ENCODE results near the gene GCK. TPM values are rescaled to one million over a fixed set of nuclear protein-coding genes. Genes with fewer than 3 reads are reported as not detected.

Gene GCK
- total RNA-seq, 1 donor from 2014 or later = 2.7 TPM

DNA sequence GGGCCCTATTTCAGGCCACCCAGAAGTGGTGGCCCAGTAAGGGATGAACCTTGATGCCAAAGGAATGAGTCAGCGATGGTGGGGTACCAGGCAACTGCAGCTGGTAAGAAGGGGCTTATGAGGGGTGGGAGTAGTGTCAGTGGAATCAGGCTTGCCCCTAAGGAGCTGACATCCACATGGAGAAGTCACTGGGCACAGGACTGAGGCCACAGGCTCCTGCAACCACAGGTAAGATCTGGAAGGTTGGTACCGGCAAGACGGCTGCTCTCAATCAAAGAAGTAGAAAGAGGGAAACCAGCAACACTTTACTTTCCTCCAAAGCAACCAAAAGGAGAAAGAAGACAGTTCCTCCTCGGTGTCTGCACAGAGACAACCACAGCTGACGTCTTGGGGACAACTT lies 2.5 kb downstream of the GCK start:
- H3K4me3 ChIP-seq = no peak overlapping the region
- intact Hi-C loops (cut with DNase I) = no loop called here
- H3K27me3 ChIP-seq = no peaks in the 10 kb centered on the region
- no peak for TF ChIP-seq CTCF (IDR thresholded peaks at IDR 0.05)
- H3K4me1 ChIP-seq = no peaks in the 10 kb centered on the region
- DNase-seq (ENCODE audit: low spot score in 2 of 2) = peak in 1 of 2 donors; percentile 53
- H3K27ac ChIP-seq = no peak overlapping the region
- peaks cover 0 to 7% of the 10 kb centered on the region in 2 donors for H3K9me3 ChIP-seq
- H3K36me3 ChIP-seq = no peaks in the 10 kb centered on the region

GRCh38 chr7:44185729-44186128 lies 3.5 kb downstream of the GCK start:
- Histone ChIP-seq H3K27me3 (no peaks in the 10 kb centered on the region), H3K36me3 (no peaks in the 10 kb centered on the region), H3K4me3 (no peak overlapping the region), H3K27ac (no peak overlapping the region), H3K9me3 (peaks cover 0 to 7% of the 10 kb centered on the region in 2 donors), H3K4me1 (no peaks in the 10 kb centered on the region)
- TF ChIP-seq CTCF (IDR thresholded peaks at IDR 0.05) = no peak
- peak in 1 of 2 donors; percentile 35 for DNase-seq (ENCODE audit: low spot score in 2 of 2)
- intact Hi-C loops (cut with DNase I) = no loop called here

DNA sequence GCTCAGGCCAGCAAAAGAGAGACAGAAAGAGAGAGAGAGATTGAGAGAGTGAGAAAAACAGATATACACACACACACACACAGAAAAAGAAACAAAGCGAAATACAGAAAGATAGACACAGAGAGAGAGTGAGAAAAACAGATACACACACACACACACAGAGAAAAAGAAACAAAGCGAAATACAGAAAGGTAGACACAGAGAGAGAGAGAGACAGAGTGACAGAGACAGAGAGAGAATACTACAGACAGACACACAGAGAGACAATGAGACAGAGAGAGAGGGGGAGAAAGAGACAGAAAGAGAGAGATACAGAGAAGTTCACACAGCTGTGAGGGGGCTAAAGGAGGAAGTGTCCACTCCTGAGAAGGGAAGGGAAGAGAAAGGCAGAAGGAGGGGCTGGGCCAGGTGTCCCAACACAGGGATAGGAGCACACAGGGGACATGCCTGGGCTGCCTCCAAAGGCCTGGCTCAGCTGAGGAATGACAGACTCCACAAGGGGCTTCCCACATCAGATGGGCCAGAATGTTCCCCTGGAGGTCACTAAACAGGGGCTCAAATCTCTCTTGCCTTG lies 4.3 kb downstream of the GCK start:
- Histone ChIP-seq H3K4me3 (no peak overlapping the region), H3K9me3 (peaks cover 0 to 7% of the 10 kb centered on the region in 2 donors), H3K27ac (no peak overlapping the region), H3K27me3 (no peaks in the 10 kb centered on the region), H3K4me1 (no peaks in the 10 kb centered on the region), H3K36me3 (no peaks in the 10 kb centered on the region)
- no peak for DNase-seq (ENCODE audit: low spot score in 2 of 2)
- intact Hi-C loops (cut with DNase I) = no loop called here
- no peak for TF ChIP-seq CTCF (IDR thresholded peaks at IDR 0.05)

- H3K4me1 ChIP-seq = no peaks in the 10 kb centered on the region
- no peaks in the 10 kb centered on the region for H3K27me3 ChIP-seq
- H3K27ac ChIP-seq = no peak overlapping the region
- TF ChIP-seq CTCF (IDR thresholded peaks at IDR 0.05) = no peak
- peaks cover 0 to 7% of the 10 kb centered on the region in 2 donors for H3K9me3 ChIP-seq
- intact Hi-C loops (cut with DNase I) = no loop called here
- H3K4me3 ChIP-seq = no peak overlapping the region
- H3K36me3 ChIP-seq = no peaks in the 10 kb centered on the region
- DNase-seq (ENCODE audit: low spot score in 2 of 2) = peak in 1 of 2 donors; percentile 33
Measured at GRCh38 chr7:44184206-44184872, 4.9 kb downstream of the GCK start.

- H3K4me3 ChIP-seq = no peak overlapping the region
- H3K27me3 ChIP-seq = no peaks in the 10 kb centered on the region
- TF ChIP-seq CTCF (IDR thresholded peaks at IDR 0.05) = no peak
- H3K9me3 ChIP-seq = peaks cover 0 to 7% of the 10 kb centered on the region in 2 donors
- no peaks in the 10 kb centered on the region for H3K36me3 ChIP-seq
- intact Hi-C loops (cut with DNase I) = no loop called here
- H3K27ac ChIP-seq = no peak overlapping the region
- no peak for DNase-seq (ENCODE audit: low spot score in 2 of 2)
- no peaks in the 10 kb centered on the region for H3K4me1 ChIP-seq
Measured at GRCh38 chr7:44183386-44183785, 5.9 kb downstream of the GCK start.
